HG02642 (cell line): Measurements from ENCODE around the gene C1orf226.

Experiments used
- ATAC-seq: cut with Tn5 transposase; IDR thresholded peaks from one replicate; pipeline ENCODE4 v1.9.1; 2021; ENCODE audit warnings: mild to moderate bottlenecking; ENCODE audit not compliant: unreplicated experiment, poor library complexity

Gene C1orf226

GRCh38 chr1:162383516-162383915 lies 2.0 kb downstream of the C1orf226 start:
- no peak for ATAC-seq

GRCh38 chr1:162384116-162384515 lies 2.6 kb downstream of the C1orf226 start:
- no peak for ATAC-seq

GRCh38 chr1:162384601-162385279 lies 3.2 kb downstream of the C1orf226 start:
- ATAC-seq: no peak

- no peak for ATAC-seq
Measured at GRCh38 chr1:162385280-162385623, 3.7 kb downstream of the C1orf226 start.

- no peak for ATAC-seq
Measured at GRCh38 chr1:162385702-162386101, 4.2 kb downstream of the C1orf226 start.

- ATAC-seq: no peak
Measured at GRCh38 chr1:162386292-162387225, 5.0 kb downstream of the C1orf226 start.

GRCh38 chr1:162387226-162388082 lies 5.9 kb downstream of the C1orf226 start:
- ATAC-seq: no peak

GRCh38 chr1:162388083-162388594 lies 6.6 kb downstream of the C1orf226 start:
- ATAC-seq: no peak

- ATAC-seq: no peak
Measured at GRCh38 chr1:162388615-162389014, 7.1 kb downstream of the C1orf226 start.

- no peak for ATAC-seq
Measured at GRCh38 chr1:162389021-162389818, 7.7 kb downstream of the C1orf226 start.

- no peak for ATAC-seq
Measured at GRCh38 chr1:162389971-162390370, 8.4 kb downstream of the C1orf226 start.

GRCh38 chr1:162390396-162391185 lies 9.1 kb downstream of the C1orf226 start:
- ATAC-seq: no peak

GRCh38 chr1:162391790-162392563 lies 10.4 kb downstream of the C1orf226 start:
- no peak for ATAC-seq

- no peak for ATAC-seq
Measured at GRCh38 chr1:162396201-162396906, 14.8 kb downstream of the C1orf226 start.

GRCh38 chr1:162397039-162397448 lies 15.5 kb downstream of the C1orf226 start:
- ATAC-seq: no peak

- ATAC-seq: no peak
Measured at GRCh38 chr1:162397943-162398560, 16.5 kb downstream of the C1orf226 start.

GRCh38 chr1:162398999-162399580 lies 17.6 kb downstream of the C1orf226 start:
- no peak for ATAC-seq
